ENCODE measurements around the gene TEX44. TPM values are rescaled to one million over a fixed set of nuclear protein-coding genes. Genes with fewer than 3 reads are reported as not detected.
A peak's percentile ranks its signal among the peaks of the same experiment; 100 is the strongest.

TEX44 gene
- total and polyA plus RNA-seq, 9 of the 15 experiments (the other 6 are each of a cell fraction or from before 2014, with no cell fraction given): not detected

DNA sequence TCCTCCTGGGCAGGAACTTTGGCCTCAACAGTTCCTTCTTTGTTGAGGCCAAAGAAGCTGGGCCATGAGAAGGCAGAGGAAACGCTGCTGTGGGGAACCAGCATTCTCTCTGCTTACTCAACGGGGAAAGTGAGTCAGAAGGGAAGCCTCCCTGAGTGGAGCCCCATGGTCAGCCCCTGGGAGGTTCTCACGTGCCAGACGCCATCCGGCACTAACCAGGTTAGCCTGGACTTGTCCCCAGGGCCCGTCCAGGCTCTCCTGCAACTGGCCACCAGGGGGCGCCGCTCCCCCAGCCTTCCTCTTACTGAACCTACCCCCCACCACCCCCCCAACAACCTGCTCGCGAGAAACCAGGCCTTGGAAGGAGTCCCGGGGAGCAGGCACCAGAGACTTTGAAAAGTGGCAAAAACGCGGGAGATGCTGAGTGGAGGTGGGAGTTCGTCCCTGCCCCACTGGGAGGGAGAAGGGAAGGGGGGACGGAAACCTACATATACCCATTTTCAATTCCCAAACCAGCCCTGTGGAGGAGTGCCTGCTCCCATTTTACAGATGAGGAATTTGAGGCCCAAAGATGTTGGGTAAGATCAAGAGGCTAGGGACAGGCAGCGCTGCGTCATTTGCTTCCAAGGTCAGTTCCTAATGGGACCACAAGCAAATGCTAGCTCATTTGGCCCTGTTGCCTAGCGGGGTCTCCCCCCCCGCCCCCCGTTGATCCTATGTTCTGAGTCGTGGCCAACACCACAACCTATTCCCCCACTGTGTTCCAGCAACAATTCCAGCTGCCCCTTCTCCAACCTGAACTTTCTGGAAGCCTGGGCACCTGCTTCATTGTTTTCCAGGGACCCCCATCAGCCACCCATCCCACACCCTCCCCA, 20.0 kb downstream of the TEX44 start (continued):
- no peak for TF ChIP-seq CUX1 (CRISPR knock-in tag; IDR thresholded peaks at IDR 0.05)
- TF ChIP-seq, protein P1, sequence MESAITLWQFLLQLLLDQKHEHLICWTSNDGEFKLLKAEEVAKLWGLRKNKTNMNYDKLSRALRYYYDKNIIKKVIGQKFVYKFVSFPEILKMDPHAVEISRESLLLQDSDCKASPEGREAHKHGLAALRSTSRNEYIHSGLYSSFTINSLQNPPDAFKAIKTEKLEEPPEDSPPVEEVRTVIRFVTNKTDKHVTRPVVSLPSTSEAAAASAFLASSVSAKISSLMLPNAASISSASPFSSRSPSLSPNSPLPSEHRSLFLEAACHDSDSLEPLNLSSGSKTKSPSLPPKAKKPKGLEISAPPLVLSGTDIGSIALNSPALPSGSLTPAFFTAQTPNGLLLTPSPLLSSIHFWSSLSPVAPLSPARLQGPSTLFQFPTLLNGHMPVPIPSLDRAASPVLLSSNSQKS (CRISPR knock-in tag; IDR thresholded peaks at IDR 0.05): no peak
- no peak for TF ChIP-seq FIP1L1 (IDR thresholded peaks at IDR 0.05; ENCODE audit: low read depth, low read length, poor library complexity, severe bottlenecking)
- peak; percentile 56; the same call in 1 of the 2 replicates for TF ChIP-seq HDAC2 (IDR thresholded peaks at IDR 0.05)
- TF ChIP-seq CCNT2 (IDR thresholded peaks at IDR 0.05; ENCODE audit: borderline replicate concordance, extremely low read depth, insufficient read length, low read depth, low read length): no peak
- TF ChIP-seq ZNF124 (CRISPR knock-in tag; IDR thresholded peaks at IDR 0.05): no peak
- no peak for TF ChIP-seq ZNF407 (IDR thresholded peaks at IDR 0.05; ENCODE audit: low read depth)
- TF ChIP-seq, protein P2, sequence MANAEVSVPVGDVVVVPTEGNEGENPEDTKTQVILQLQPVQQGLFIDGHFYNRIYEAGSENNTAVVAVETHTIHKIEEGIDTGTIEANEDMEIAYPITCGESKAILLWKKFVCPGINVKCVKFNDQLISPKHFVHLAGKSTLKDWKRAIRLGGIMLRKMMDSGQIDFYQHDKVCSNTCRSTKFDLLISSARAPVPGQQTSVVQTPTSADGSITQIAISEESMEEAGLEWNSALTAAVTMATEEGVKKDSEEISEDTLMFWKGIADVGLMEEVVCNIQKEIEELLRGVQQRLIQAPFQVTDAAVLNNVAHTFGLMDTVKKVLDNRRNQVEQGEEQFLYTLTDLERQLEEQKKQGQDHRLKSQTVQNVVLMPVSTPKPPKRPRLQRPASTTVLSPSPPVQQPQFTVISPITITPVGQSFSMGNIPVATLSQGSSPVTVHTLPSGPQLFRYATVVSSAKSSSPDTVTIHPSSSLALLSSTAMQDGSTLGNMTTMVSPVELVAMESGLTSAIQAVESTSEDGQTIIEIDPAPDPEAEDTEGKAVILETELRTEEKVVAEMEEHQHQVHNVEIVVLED (CRISPR knock-in tag; IDR thresholded peaks at IDR 0.05): no peak
- TF ChIP-seq ARNT (IDR thresholded peaks at IDR 0.05): no peak
